ENCODE data around the gene KSR1.
"Not testable (repeated sequence)": the region's sequence is repeated elsewhere in the genome, so short reads cannot be mapped to it uniquely, and the experiment has no call there.

Gene KSR1

GRCh38 chr17:27654654-27655524, 198.6 kb downstream of the KSR1 start:
- TF ChIP-seq, protein P1, sequence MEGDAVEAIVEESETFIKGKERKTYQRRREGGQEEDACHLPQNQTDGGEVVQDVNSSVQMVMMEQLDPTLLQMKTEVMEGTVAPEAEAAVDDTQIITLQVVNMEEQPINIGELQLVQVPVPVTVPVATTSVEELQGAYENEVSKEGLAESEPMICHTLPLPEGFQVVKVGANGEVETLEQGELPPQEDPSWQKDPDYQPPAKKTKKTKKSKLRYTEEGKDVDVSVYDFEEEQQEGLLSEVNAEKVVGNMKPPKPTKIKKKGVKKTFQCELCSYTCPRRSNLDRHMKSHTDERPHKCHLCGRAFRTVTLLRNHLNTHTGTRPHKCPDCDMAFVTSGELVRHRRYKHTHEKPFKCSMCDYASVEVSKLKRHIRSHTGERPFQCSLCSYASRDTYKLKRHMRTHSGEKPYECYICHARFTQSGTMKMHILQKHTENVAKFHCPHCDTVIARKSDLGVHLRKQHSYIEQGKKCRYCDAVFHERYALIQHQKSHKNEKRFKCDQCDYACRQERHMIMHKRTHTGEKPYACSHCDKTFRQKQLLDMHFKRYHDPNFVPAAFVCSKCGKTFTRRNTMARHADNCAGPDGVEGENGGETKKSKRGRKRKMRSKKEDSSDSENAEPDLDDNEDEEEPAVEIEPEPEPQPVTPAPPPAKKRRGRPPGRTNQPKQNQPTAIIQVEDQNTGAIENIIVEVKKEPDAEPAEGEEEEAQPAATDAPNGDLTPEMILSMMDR (IDR thresholded peaks at IDR 0.05; ENCODE audit: low read depth, low read length), result peak; percentile 79
- no peak overlapping the region for H3K4me3 ChIP-seq (ENCODE audit: low read depth, low read length)

GRCh38 chr17:27655525-27656111, 199.4 kb downstream of the KSR1 start:
- H3K4me3 ChIP-seq (ENCODE audit: low read depth, low read length), result not testable (repeated sequence)

- H3K4me3 ChIP-seq (ENCODE audit: low read depth, low read length), result not testable (repeated sequence)
Observed at GRCh38 chr17:27656620-27657019, 200.4 kb downstream of the KSR1 start.

GRCh38 chr17:27657620-27658019, 201.4 kb downstream of the KSR1 start:
- H3K4me3 ChIP-seq (ENCODE audit: low read depth, low read length), result no peak overlapping the region
- TF ChIP-seq, protein P1 (IDR thresholded peaks at IDR 0.05; ENCODE audit: low read depth, low read length), result no peak

DNA sequence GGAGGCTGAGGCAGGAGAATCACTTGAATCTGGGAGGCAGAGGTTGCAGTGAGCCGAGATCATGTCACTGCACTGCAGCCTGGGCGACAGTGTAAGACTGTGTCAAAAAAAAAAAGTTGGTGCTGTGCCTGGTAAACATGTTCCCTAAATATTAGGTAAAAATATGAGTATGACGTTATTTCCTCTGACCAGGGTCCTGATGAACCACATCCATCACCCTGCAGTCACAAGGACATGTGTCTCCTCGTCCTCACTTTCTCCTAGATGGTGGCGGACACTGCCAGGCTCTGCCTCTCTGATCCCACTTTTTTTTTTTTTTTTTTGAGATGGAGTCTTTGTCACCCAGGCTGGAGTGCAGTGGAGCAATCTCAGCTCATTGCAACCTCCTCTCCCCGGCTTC, 203.4 kb downstream of the KSR1 start:
- TF ChIP-seq, protein P1 (IDR thresholded peaks at IDR 0.05; ENCODE audit: low read depth, low read length), result no peak
- no peak overlapping the region for H3K4me3 ChIP-seq (ENCODE audit: low read depth, low read length)

- H3K4me3 ChIP-seq (ENCODE audit: low read depth, low read length), result no peak overlapping the region
- TF ChIP-seq, protein P1 (IDR thresholded peaks at IDR 0.05; ENCODE audit: low read depth, low read length), result no peak
Observed at GRCh38 chr17:27660436-27660835, 204.2 kb downstream of the KSR1 start.

- H3K4me3 ChIP-seq (ENCODE audit: low read depth, low read length), result no peak overlapping the region
- TF ChIP-seq, protein P1 (IDR thresholded peaks at IDR 0.05; ENCODE audit: low read depth, low read length), result no peak
Observed at GRCh38 chr17:27663936-27664605, 207.8 kb downstream of the KSR1 start.

DNA sequence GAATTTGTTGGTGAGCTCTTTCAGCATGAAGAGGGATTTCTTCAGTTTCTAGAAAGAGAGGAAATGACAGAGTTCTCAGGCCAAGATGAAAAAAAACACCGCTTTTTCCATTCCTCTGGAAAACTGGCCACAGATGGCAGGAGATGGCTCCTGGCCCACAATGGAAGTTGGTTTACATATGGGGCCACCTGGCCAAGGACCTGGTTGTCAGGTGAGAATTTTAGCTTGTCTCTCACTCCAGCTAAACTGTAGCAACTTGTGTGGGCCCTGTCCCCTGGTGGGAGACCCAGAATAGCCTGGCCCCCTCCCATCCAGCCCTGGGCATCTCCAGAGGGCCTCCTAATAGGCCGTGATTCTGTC, 208.3 kb downstream of the KSR1 start:
- TF ChIP-seq, protein P1 (IDR thresholded peaks at IDR 0.05; ENCODE audit: low read depth, low read length), result no peak
- no peak overlapping the region for H3K4me3 ChIP-seq (ENCODE audit: low read depth, low read length)
